GM18499 (cell line): ENCODE measurements around the gene FBLN1.

Experiments
- ATAC-seq: cut with Tn5 transposase; IDR thresholded peaks from one replicate; pipeline ENCODE4 v1.9.1; 2021; ENCODE audit warnings: moderate number of reproducible peaks; ENCODE audit not compliant: insufficient read depth, unreplicated experiment

The FBLN1 gene

GRCh38 chr22:45649809-45650208, 147.1 kb downstream of the FBLN1 start:
- ATAC-seq = no peak

DNA sequence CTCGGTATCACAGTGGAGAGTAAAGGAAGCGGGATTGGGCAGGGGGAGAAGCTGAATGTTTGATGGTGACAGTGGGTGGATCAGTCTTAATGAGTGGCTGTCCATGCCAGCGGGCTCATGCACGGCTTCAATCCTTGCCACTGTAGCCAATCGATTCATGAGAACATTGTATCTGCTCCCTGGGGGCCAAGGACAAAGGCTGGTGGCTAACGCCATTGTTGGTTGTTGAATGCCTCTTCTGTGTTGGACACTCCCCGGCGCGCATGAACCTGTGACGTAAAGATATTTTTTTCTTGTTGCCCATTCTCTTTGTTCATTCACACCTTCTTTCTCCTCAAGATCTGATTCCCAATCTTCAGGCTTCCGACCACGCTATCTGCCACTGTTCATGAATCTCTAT, 148.0 kb downstream of the FBLN1 start:
- ATAC-seq = no peak
